GM19438 (cell line): Measurements from ENCODE around the gene GCSAML.
"Not testable (repeated sequence)": the region's sequence is repeated elsewhere in the genome, so short reads cannot be mapped to it uniquely, and the experiment has no call there.

Experiments
- ATAC-seq: cut with Tn5 transposase; IDR thresholded peaks from one replicate; pipeline ENCODE4 v1.9.1; 2021; ENCODE audit warnings: low read depth; ENCODE audit not compliant: unreplicated experiment

GCSAML gene

DNA sequence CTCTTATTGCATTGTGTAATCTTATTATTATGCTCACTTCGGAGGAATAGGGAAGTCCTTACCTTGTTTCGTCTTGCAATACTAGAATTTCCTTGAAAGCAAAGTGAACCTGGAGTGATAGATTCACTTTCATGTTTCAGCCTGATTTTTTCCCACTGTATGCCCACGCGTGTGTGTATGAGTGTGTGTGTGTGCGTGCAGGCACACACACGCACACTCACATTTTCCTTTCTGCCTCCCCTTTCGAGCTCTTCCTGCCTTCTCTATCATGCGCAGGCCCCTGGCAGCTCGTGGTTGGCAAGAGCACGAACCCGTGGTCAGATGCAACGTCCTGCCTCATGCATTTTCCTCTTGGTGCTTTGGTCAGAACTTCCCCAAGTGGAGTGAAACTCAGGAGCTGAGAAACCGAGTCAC, at the start of gene GCSAML:
TSS of gene GCSAML (plus strand) at position 366 of the 414 bp plus-strand sequence. CDS start 58 bp downstream, outside the sequence.
- ATAC-seq = no peak

DNA sequence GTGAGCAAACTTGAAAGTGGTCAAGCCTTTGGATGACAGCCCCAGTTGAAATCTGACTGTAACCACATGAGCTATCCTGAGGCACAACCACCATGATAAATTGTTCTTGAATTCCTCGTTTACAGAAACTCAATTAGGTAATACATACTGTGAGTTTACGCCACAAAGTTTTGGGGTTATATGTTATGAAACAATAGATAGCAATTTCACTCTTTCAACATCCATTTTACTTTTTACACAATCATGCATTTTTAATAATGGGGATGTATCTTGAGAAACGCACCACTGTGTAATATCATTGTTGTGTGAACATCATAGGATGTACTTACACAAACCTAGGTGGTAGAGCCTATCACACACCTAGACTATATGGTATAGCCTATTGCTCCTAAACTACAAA, 48.1 kb upstream of the GCSAML start:
- no peak for ATAC-seq

DNA sequence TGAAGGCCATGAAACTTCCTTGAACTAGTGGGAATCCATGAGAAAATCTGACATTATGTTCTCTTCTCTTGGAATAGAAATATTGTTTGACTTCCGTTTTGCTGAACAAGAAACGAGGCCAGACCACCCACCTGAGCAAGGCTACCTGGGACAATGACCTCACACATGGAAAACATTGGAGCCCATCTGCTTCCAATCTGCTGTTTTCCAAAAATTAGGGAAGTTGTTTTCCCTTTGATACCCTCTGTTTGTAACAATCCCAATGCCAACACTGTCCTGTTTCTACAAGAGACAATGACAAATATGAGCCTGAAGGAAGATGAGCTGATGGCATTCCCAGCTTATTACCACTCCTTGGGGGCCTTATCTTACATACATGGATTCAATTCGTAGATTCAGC, 42.1 kb upstream of the GCSAML start:
- no peak for ATAC-seq

GRCh38 chr1:247517795-247518612, 30.9 kb upstream of the GCSAML start:
- ATAC-seq = no peak

DNA sequence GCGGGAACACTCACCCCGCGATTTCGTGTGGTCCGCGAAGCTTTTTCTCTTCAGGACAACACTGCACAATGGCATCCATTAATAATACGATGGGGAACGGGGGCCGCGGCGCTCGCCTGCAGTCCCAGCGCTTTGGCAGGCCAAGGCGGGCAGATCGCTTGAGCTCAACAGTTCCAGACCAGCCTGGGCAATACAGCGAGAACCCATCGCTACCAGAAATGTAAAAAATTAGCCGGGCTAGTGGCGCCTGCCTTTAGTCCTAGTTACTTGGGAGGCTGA, 30.4 kb upstream of the GCSAML start:
- ATAC-seq = no peak

DNA sequence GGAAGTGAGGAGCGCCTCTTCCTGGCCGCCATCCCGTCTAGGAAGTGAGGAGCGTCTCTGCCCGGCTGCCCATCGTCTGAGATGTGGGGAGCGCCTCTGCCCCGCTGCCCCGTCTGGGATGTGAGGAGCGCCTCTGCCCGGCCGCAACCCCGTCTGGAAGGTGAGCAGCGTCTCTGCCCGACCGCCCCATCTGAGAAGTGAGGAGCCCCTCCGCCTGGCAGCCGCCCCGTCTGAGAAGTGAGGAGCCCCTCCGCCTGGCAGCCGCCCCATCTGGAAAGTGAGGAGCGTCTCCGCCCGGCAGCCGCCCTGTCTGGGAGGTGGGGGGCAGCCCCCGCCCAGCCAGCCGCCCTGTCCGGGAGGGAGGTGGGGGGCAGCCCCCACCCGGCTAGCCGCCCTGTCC, 27.0 kb upstream of the GCSAML start:
- not testable (repeated sequence) for ATAC-seq

- no peak for ATAC-seq
These were observed 20.0 kb upstream of the GCSAML start for GRCh38 chr1:247528812-247529474.

DNA sequence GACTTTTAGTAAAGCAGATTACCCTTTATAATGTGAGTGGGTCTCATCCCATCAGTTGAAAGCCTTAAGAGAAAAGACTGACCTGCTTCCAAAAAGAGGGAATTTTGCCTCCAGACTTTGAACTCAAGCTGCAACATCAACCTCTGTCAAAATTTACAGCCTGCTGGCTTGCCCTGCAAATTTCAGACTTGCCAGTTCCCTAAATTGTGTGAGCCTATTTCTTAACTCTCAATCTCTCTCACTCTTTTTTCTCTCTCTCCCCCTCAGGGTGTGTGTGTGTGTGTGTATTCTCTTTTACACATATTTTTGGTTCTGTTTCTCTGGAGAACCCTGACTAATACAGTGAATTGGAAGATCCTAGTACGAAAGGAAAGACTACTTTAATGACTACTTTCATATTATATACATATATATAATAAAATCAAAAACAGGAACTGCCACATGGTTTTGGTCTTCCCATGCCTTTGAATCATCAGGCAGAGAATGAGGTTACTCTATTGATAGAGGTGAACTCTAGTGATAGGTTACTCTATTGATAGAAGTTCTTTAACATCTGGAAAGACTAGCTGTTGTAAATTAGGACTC, 19.1 kb upstream of the GCSAML start:
- ATAC-seq = no peak

- ATAC-seq = no peak
These were observed 18.1 kb upstream of the GCSAML start for GRCh38 chr1:247530785-247531184.

DNA sequence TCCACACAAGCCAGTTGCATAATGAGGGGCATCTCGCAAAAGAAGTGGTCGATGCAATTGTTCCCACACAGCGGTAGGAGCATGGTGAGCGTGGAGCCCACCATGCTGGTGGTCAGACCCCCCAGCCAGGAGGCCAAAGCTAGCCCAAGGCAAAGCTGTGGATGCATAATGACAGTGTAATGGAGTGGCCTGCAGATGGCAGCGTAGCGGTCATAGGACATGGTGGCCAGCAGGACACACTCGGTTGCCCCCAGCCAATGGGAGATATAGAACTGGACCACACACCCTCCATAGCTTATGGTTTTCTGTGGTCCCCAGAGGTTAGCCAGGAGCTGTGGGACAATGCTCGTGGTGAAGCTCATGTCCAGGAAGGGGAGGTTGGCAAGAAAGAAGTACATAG, 17.0 kb upstream of the GCSAML start:
- ATAC-seq = no peak

- ATAC-seq = no peak
These were observed 13.5 kb upstream of the GCSAML start for GRCh38 chr1:247535402-247535801.

- no peak for ATAC-seq
These were observed 12.6 kb upstream of the GCSAML start, which contains the start of gene OR2C3 for GRCh38 chr1:247536340-247536739. TSS of gene OR2C3 (minus strand) at chr1:247536440. CDS start at chr1:247532511, 3,929 bp downstream.

- no peak for ATAC-seq
These were observed 10.4 kb upstream of the GCSAML start for GRCh38 chr1:247538561-247538960.

- no peak for ATAC-seq
These were observed 9.7 kb upstream of the GCSAML start for GRCh38 chr1:247539215-247539614.

DNA sequence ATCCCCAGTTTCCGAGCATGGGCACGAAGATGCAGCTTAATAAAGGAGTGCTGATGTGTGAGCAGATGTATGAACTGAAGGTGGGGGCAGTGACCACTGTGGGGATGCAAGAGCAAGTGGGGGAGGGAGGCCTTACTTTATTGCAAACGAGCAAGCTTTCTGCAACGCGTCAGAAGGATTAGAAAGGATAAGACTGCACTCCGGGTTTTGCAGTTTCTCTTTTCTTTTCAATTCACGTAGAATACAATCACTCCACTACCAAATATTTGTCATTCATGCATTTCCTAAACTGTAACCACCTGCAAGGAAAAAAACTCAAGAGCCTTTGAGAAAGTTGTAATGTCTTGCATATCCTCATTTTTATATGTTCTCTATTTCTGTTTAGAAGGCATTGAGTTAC, 8.4 kb upstream of the GCSAML start:
- ATAC-seq = no peak

GRCh38 chr1:247542811-247543210, 6.1 kb upstream of the GCSAML start:
- no peak for ATAC-seq

- ATAC-seq = no peak
These were observed 842 bp upstream of the GCSAML start for GRCh38 chr1:247548092-247548491.

DNA sequence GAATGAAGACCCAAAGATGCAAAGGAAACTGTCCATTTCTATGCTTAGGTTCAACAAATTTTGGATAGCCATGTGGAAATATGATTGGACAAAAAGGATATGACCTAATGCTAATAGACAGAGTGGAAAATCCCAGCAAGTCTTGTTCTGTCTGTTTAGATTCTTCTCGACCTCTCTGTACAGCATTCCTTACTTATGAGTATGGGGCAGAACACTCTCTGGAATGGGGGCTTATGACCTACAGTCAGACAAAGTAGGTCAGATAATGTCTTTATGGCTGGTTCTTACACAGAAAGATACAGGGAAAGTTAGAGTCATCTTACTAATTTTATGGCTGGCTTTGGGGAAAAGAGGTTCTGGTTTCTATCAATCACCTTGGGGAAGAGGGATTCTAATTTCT, 2.8 kb downstream of the GCSAML start:
- no peak for ATAC-seq

- no peak for ATAC-seq
These were observed 3.3 kb downstream of the GCSAML start for GRCh38 chr1:247552231-247552630.

DNA sequence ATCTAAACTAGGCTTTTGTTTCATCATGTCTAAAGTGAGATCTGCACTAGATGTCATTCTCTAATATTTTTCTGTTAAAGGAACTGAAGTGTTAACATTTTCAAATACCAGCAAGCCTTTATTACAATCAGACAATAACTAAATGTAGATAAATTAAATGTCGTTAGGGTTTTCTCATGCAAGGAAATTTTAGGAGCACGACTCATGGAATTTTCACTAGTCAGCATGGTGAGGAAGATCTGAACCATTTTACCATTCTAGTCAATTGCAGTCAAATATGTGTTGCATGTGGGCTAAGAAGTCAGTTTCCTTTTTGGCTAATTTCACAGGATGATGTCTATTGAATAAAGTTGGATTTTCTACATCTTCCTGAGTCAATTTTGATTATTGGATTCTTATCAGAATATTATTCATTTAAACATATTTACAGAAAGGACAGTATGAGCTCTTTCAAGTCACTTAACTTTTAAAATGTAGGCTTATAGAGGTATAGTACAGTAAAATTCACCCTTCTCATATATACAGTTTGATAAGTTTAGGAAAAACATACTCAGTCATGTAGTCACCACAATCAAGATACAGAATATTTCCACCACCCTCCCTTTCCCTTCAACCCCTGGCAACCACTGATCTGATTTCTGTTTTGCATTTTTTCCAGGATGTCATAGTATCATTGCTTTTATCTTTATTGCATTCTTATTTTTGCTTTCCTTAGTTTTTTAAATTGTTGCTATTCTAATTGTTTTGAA, 9.2 kb downstream of the GCSAML start:
- ATAC-seq = no peak

GRCh38 chr1:247561711-247562110, 12.8 kb downstream of the GCSAML start:
- ATAC-seq = no peak
